Hepatocyte (in vitro differentiated cells): ENCODE measurements around the gene SLC26A9. TPM values are rescaled to one million over a fixed set of nuclear protein-coding genes. Genes with fewer than 3 reads are reported as not detected.

Experiments
- DNase-seq: peaks from one replicate; pipeline ENCODE4 v3.0.0-alpha.2; 2016; ENCODE audit warnings: low spot score
- H2AFZ ChIP-seq: fragments of 200-600 bp; sonication (generic); 2 replicates; pipeline ENCODE4 v1.6.0; 2016; ENCODE audit warnings: antibody characterized with exemption, mild to moderate bottlenecking
- H3K27ac ChIP-seq: fragments of 200-600 bp; sonication (generic); 2 replicates; pipeline ENCODE4 v1.5.1; 2016; ENCODE audit warnings: mild to moderate bottlenecking
- H3K27me3 ChIP-seq: fragments of 200-600 bp; sonication (generic); 2 replicates; pipeline ENCODE4 v1.6.1; 2016
- H3K36me3 ChIP-seq: fragments of 200-600 bp; sonication (generic); replicated peaks from 2 replicates; pipeline ENCODE4 v1.5.1; 2016; ENCODE audit warnings: low read depth; ENCODE audit not compliant: insufficient read depth
- H3K4me1 ChIP-seq: fragments of 200-600 bp; sonication (generic); 2 replicates; pipeline ENCODE4 v1.5.1; 2016; ENCODE audit warnings: mild to moderate bottlenecking, moderate library complexity; ENCODE audit not compliant: insufficient read depth
- H3K4me2 ChIP-seq: fragments of 200-600 bp; sonication (generic); 2 replicates; pipeline ENCODE4 v1.6.0; 2016
- H3K4me3 ChIP-seq: fragments of 200-600 bp; sonication (generic); 2 replicates; pipeline ENCODE4 v1.5.1; 2016; ENCODE audit warnings: mild to moderate bottlenecking
- H3K79me2 ChIP-seq: fragments of 200-600 bp; sonication (generic); 2 replicates; pipeline ENCODE4 v1.6.0; 2017; ENCODE audit warnings: mild to moderate bottlenecking
- H3K9me2 ChIP-seq: fragments of 200-600 bp; sonication (generic); replicated peaks from 2 replicates; pipeline ENCODE4 v1.6.0; 2017; ENCODE audit warnings: mild to moderate bottlenecking; ENCODE audit not compliant: insufficient read depth
- H3K9me3 ChIP-seq: fragments of 200-600 bp; sonication (generic); 2 replicates; pipeline ENCODE4 v1.5.1; 2016; ENCODE audit warnings: low read depth, mild to moderate bottlenecking
- H4K20me1 ChIP-seq: fragments of 200-600 bp; sonication (generic); 2 replicates; pipeline ENCODE4 v1.6.0; 2016; ENCODE audit warnings: mild to moderate bottlenecking; ENCODE audit not compliant: insufficient read depth, poor library complexity, severe bottlenecking
- EZH2 ChIP-seq: fragments of 200-600 bp; sonication (generic); IDR thresholded peaks from 2 replicates; pipeline ENCODE4 v1.6.1; 2016; ENCODE audit warnings: antibody characterized with exemption, mild to moderate bottlenecking, borderline replicate concordance
- EZH2phosphoT487 ChIP-seq: fragments of 200-600 bp; sonication (generic); IDR thresholded peaks from one replicate; pipeline ENCODE4 v1.6.1; 2018; ENCODE audit warnings: antibody characterized with exemption, mild to moderate bottlenecking, low read depth, moderate library complexity; ENCODE audit not compliant: unreplicated experiment, severe bottlenecking
- WGBS: methylation state at CpG from one replicate; pipeline ENCODE4 v1.1.6; 2016; ENCODE audit warnings: low lambda C conversion rate; ENCODE audit errors: missing lambda C conversion rate; 5-methylcytosine and 5-hydroxymethylcytosine counted together
- polyA plus RNA-seq: library from polyadenylated mRNA; unstranded; fragments of >200 nt; fragmentation: Nextera tagmentation; extraction: Ambion mirVana; gene quantifications from 2 replicates; pipeline ENCODE4 v1.2.1, GENCODE V29; 2016
- total RNA-seq: library from RNA; depleted of rRNA; stranded (reverse); fragments of >200 nt; gene quantifications from 2 replicates; pipeline ENCODE4 v1.2.3, GENCODE V29; 2014
- TF ChIP-seq, protein P1 (sequence below): fragments of 200-600 bp; sonication (generic); IDR thresholded peaks from 2 replicates; pipeline ENCODE4 v1.5.1; 2016; ENCODE audit warnings: antibody characterized with exemption, mild to moderate bottlenecking; ENCODE audit not compliant: poor library complexity

SLC26A9 gene
- total and polyA plus RNA-seq, 2 experiments from 2014 or later = 0.13 to 0.63 TPM

DNA sequence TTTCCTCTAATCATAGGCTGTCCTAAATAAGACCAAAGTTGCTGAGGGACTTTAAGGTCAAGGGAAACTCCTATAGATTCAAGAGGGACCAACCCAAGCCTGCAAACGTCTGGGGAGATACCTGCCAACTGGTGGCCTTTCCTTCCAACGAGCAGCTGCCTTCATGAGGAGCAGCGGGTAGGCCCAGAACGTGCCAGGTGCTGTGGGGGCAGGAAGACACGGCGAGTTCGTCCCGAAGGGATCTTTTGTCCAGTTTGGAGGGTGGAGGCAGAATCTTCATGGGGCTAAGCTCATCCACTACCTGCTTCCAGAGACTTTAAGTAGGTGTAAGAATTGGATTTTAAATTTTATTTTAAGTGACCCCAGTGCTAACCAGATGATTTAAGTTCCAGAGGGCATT lies 26.0 kb upstream of the SLC26A9 start:
- 89% methylated on average over 8 of the region's 8 CpGs for WGBS
- Histone ChIP-seq H3K36me3 (no peaks in the 10 kb centered on the region), H3K79me2 (no peaks in the 10 kb centered on the region), H3K27me3 (no peaks in the 10 kb centered on the region), H3K9me2 (no peaks in the 10 kb centered on the region), H3K4me1 (no peaks in the 10 kb centered on the region), H3K27ac (no peak overlapping the region), H2AFZ (no peak overlapping the region), H3K9me3 (no peaks in the 10 kb centered on the region), H3K4me3 (no peak overlapping the region), H3K4me2 (no peak overlapping the region), H4K20me1 (no peaks in the 10 kb centered on the region)
- no peak for DNase-seq
- no peak for TF ChIP-seq EZH2phosphoT487
- TF ChIP-seq, protein P1, sequence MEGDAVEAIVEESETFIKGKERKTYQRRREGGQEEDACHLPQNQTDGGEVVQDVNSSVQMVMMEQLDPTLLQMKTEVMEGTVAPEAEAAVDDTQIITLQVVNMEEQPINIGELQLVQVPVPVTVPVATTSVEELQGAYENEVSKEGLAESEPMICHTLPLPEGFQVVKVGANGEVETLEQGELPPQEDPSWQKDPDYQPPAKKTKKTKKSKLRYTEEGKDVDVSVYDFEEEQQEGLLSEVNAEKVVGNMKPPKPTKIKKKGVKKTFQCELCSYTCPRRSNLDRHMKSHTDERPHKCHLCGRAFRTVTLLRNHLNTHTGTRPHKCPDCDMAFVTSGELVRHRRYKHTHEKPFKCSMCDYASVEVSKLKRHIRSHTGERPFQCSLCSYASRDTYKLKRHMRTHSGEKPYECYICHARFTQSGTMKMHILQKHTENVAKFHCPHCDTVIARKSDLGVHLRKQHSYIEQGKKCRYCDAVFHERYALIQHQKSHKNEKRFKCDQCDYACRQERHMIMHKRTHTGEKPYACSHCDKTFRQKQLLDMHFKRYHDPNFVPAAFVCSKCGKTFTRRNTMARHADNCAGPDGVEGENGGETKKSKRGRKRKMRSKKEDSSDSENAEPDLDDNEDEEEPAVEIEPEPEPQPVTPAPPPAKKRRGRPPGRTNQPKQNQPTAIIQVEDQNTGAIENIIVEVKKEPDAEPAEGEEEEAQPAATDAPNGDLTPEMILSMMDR = no peak
- TF ChIP-seq EZH2 = no peak

- TF ChIP-seq, protein P1 = no peak
- TF ChIP-seq EZH2phosphoT487 (no peak), EZH2 (no peak)
- Histone ChIP-seq H3K4me1 (no peaks in the 10 kb centered on the region), H3K27me3 (no peaks in the 10 kb centered on the region), H3K79me2 (no peaks in the 10 kb centered on the region), H3K4me3 (no peak overlapping the region), H3K27ac (no peak overlapping the region), H3K9me2 (no peaks in the 10 kb centered on the region), H3K36me3 (no peaks in the 10 kb centered on the region), H2AFZ (no peak overlapping the region), H4K20me1 (no peaks in the 10 kb centered on the region), H3K4me2 (no peak overlapping the region), H3K9me3 (no peaks in the 10 kb centered on the region)
- 79% methylated on average over 10 of the region's 10 CpGs for WGBS
- DNase-seq = no peak
These were observed 24.5 kb upstream of the SLC26A9 start for GRCh38 chr1:205967554-205968335.

DNA sequence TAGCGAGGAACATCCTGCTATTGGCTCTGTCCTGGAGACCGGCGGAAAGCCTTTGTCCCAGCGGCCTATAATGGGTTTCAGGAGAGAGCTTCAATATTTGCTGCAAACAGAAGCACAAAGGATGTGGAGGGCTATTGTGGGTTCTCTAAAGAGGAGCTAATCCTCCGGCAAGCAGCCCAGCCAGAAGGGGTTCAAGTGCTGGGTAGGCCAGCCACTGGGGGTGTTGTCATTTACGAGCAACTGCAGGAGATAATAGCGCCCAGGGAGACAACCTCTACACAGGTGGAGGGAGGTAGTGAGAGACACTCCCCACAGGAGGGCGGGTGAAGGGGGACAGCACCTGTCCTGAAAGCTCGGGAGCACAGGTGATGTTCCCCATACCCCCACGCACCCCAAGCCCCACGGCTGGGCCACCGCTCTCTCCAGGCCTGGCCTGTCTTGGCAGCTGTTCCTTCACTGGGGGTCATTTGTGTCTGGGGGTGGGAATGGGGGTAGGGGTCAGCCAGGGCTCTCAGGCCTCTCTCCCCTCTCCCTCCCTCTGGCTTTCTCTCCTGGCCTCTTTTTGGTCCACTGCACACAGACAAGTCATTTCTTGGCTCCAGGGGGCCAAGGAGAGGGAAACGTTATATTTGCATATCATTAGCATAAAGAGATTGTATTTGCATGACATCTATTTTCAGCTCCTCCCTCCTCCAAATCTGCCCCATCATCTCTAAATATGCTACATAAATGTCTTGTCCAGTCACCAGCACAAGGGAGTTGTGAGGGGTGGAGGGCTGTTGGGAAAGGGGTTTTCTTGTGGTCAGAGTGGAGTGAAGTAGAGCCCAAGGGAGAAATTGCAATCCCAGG lies 22.0 kb upstream of the SLC26A9 start:
- Histone ChIP-seq H2AFZ (no peak overlapping the region), H3K4me3 (no peak overlapping the region), H3K27ac (no peak overlapping the region), H3K9me2 (no peaks in the 10 kb centered on the region), H3K4me1 (peaks cover 8% of the 10 kb centered on the region), H3K79me2 (no peaks in the 10 kb centered on the region), H4K20me1 (no peaks in the 10 kb centered on the region), H3K27me3 (no peaks in the 10 kb centered on the region), H3K36me3 (no peaks in the 10 kb centered on the region), H3K9me3 (no peaks in the 10 kb centered on the region), H3K4me2 (no peak overlapping the region)
- 68% methylated on average over 12 of the region's 13 CpGs for WGBS
- TF ChIP-seq EZH2 = no peak
- TF ChIP-seq EZH2phosphoT487 = no peak
- TF ChIP-seq, protein P1 = no peak
- DNase-seq = no peak
